ENCODE measurements around the gene PIPOX. TPM values are rescaled to one million over a fixed set of nuclear protein-coding genes. Genes with fewer than 3 reads are reported as not detected.

Gene PIPOX
- total and polyA plus RNA-seq, 2 of the 8 experiments (the other 6 are each of a cell fraction or from before 2014, with no cell fraction given), result 57.2 to 99.6 TPM

GRCh38 chr17:29070308-29070707 is 27.4 kb downstream of the PIPOX start (continued):
- TF ChIP-seq USF2 (IDR thresholded peaks at IDR 0.05; ENCODE audit: low read length) (no peak), GTF2F1 (IDR thresholded peaks at IDR 0.05; ENCODE audit: borderline replicate concordance, low read depth, low read length) (no peak), RXRA (IDR thresholded peaks at IDR 0.05; ENCODE audit: insufficient read depth, low read depth, low read length) (no peak)
